HepG2 (cell line): ENCODE data around the gene RBM23. TPM values are rescaled to one million over a fixed set of nuclear protein-coding genes. Genes with fewer than 3 reads are reported as not detected.

Source experiments
- AHR ChIP-seq: IDR thresholded peaks from 2 replicates; pipeline ENCODE4 v1.6.1; 2018; ENCODE audit warnings: missing genetic modification reagents, missing compliant biosample characterization
- ARHGAP35 ChIP-seq: sonication (generic); formaldehyde crosslinking; IDR thresholded peaks from 2 replicates; pipeline ENCODE4 v1.9.0; 2022; ENCODE audit warnings: mild to moderate bottlenecking, inconsistent platforms, moderate library complexity, missing genetic modification reagents, borderline replicate concordance
- BORCS8-MEF2B ChIP-seq: sonication (generic); formaldehyde crosslinking; IDR thresholded peaks from 2 replicates; pipeline ENCODE4 v1.8.0; 2022; ENCODE audit warnings: mild to moderate bottlenecking, missing genetic modification reagents
- DBP ChIP-seq: sonication (generic); formaldehyde crosslinking; IDR thresholded peaks from 2 replicates; pipeline ENCODE4 v1.4.0; 2020; ENCODE audit warnings: missing genetic modification reagents; ENCODE audit errors: not compliant biosample characterization
- DNMT1 ChIP-seq: sonication (generic); formaldehyde crosslinking; IDR thresholded peaks from 2 replicates; pipeline ENCODE4 v1.5.1; 2020; ENCODE audit warnings: mild to moderate bottlenecking, missing genetic modification reagents
- FIP1L1 ChIP-seq: fragments of 200-400 bp; formaldehyde crosslinking; IDR thresholded peaks from 2 replicates; pipeline ENCODE4 v1.6.1; 2018; ENCODE audit warnings: low read depth, mild to moderate bottlenecking, low read length, moderate library complexity, borderline replicate concordance; ENCODE audit not compliant: insufficient read depth
- GFI1 ChIP-seq: sonication (generic); formaldehyde crosslinking; IDR thresholded peaks from 2 replicates; pipeline ENCODE4 v1.5.0; 2020; ENCODE audit warnings: missing genetic modification reagents, mild to moderate bottlenecking, borderline replicate concordance
- HMG20A ChIP-seq: IDR thresholded peaks from 2 replicates; pipeline ENCODE4 v1.6.1; 2016; ENCODE audit warnings: borderline replicate concordance
- MYPOP ChIP-seq: sonication (generic); formaldehyde crosslinking; IDR thresholded peaks from 2 replicates; pipeline ENCODE4 v1.8.1; 2023; ENCODE audit warnings: mild to moderate bottlenecking, moderate library complexity, missing genetic modification reagents
- NFIB ChIP-seq: sonication (generic); formaldehyde crosslinking; IDR thresholded peaks from 2 replicates; pipeline ENCODE4 v1.9.0; 2021; ENCODE audit warnings: missing genetic modification reagents, mild to moderate bottlenecking, borderline replicate concordance
- REPIN1 ChIP-seq: sonication (generic); formaldehyde crosslinking; IDR thresholded peaks from 2 replicates; pipeline ENCODE4 v1.8.0; 2022; ENCODE audit warnings: missing genetic modification reagents, low read depth, mild to moderate bottlenecking, borderline replicate concordance
- SALL1 ChIP-seq: sonication (generic); formaldehyde crosslinking; IDR thresholded peaks from 2 replicates; pipeline ENCODE4 v1.8.0; 2022; ENCODE audit warnings: mild to moderate bottlenecking, missing genetic modification reagents
- SRY ChIP-seq: sonication (generic); formaldehyde crosslinking; IDR thresholded peaks from 2 replicates; pipeline ENCODE4 v1.8.0; 2022; ENCODE audit warnings: mild to moderate bottlenecking, missing genetic modification reagents
- TMF1 ChIP-seq: sonication (generic); formaldehyde crosslinking; IDR thresholded peaks from 2 replicates; pipeline ENCODE4 v1.8.1; 2022; ENCODE audit warnings: low read depth, missing genetic modification reagents
- ZKSCAN8 ChIP-seq: IDR thresholded peaks from 2 replicates; pipeline ENCODE4 v1.6.1; 2016; ENCODE audit warnings: borderline replicate concordance, missing genetic modification reagents, missing compliant biosample characterization
- ZMAT3 ChIP-seq: sonication (generic); formaldehyde crosslinking; conservative IDR thresholded peaks from 2 replicates; pipeline ENCODE4 v1.7.0; 2021; ENCODE audit warnings: missing genetic modification reagents
- ZNF3 ChIP-seq: IDR thresholded peaks from 2 replicates; pipeline ENCODE4 v1.7.0; 2017; ENCODE audit warnings: inconsistent platforms
- ZNF326 ChIP-seq: sonication (generic); formaldehyde crosslinking; IDR thresholded peaks from 2 replicates; pipeline ENCODE4 v1.4.0; 2020; ENCODE audit warnings: missing genetic modification reagents, borderline replicate concordance
- ZNF350 ChIP-seq: sonication (generic); formaldehyde crosslinking; IDR thresholded peaks from 2 replicates; pipeline ENCODE4 v1.4.0; 2020; ENCODE audit warnings: mild to moderate bottlenecking, low read depth, missing genetic modification reagents, borderline replicate concordance
- ZNF562 ChIP-seq: sonication (generic); formaldehyde crosslinking; IDR thresholded peaks from 2 replicates; pipeline ENCODE4 v1.8.0; 2022; ENCODE audit warnings: missing genetic modification reagents, borderline replicate concordance
- ZNF567 ChIP-seq: sonication (generic); formaldehyde crosslinking; IDR thresholded peaks from 2 replicates; pipeline ENCODE4 v1.8.1; 2023; ENCODE audit warnings: mild to moderate bottlenecking, missing genetic modification reagents, borderline replicate concordance
- ZNF577 ChIP-seq: sonication (generic); formaldehyde crosslinking; IDR thresholded peaks from 2 replicates; pipeline ENCODE4 v1.4.0; 2020; ENCODE audit warnings: mild to moderate bottlenecking, low read depth, missing genetic modification reagents, borderline replicate concordance
- ZNF605 ChIP-seq: sonication (generic); formaldehyde crosslinking; IDR thresholded peaks from 2 replicates; pipeline ENCODE4 v1.8.0; 2022; ENCODE audit warnings: mild to moderate bottlenecking, missing genetic modification reagents
- ZNF747 ChIP-seq: sonication (generic); formaldehyde crosslinking; IDR thresholded peaks from 2 replicates; pipeline ENCODE4 v1.8.1; 2023; ENCODE audit warnings: missing genetic modification reagents, mild to moderate bottlenecking, borderline replicate concordance
- polyA plus RNA-seq, 8 experiments: library from polyadenylated mRNA; depleted of rRNA in 3 of 8; stranded (reverse) in 7 of 8; unstranded in 1 of 8; fragments of >200 nt; fragmentation: Illumina TruSeq in 4 of 8; extraction: Trizol in 4 of 8; gene quantifications; 2 replicates each; pipeline versions ENCODE4 v1.2.1 to v1.2.3, GENCODE V29; 2011 to 2016; ENCODE audit warnings: low read depth in 4 of 8, missing spikeins in 1 of 8, mixed read lengths in 1 of 8; ENCODE audit not compliant: insufficient read depth in 1 of 8
- total RNA-seq, 5 experiments: library from RNA; depleted of rRNA; stranded (reverse); fragments of >200 nt; fragmentation: Illumina TruSeq; extraction: Trizol; gene quantifications; 2 replicates each; pipeline ENCODE4 v1.2.3, GENCODE V29; 2016; ENCODE audit warnings: low read depth in 1 of 5
- TF ChIP-seq, protein P1 (sequence below), 2 experiments: sonication (generic) in 1 of 2; formaldehyde crosslinking in 1 of 2; IDR thresholded peaks; 2 replicates each; pipeline versions ENCODE4 v1.5.1 to v1.6.1; 2011 to 2020; ENCODE audit warnings: borderline replicate concordance in 1 of 2, low read depth in 1 of 2, low read length in 1 of 2, mild to moderate bottlenecking in 1 of 2, missing genetic modification reagents in 1 of 2, moderate library complexity in 1 of 2
- TF ChIP-seq, protein P2 (sequence below): sonication (generic); formaldehyde crosslinking; IDR thresholded peaks from 2 replicates; pipeline ENCODE4 v1.5.1; 2020; ENCODE audit warnings: missing genetic modification reagents, mild to moderate bottlenecking, borderline replicate concordance

Gene RBM23
- total and polyA plus RNA-seq, 2 of the 13 experiments (the other 11 are each of a cell fraction or from before 2014, with no cell fraction given): 1.5 to 2.1 TPM

GRCh38 chr14:22966783-22967269 lies 47.9 kb upstream of the RBM23 start (continued):
- TF ChIP-seq ZNF562 (CRISPR knock-in tag) (no peak), ZMAT3 (CRISPR knock-in tag) (no peak), GFI1 (no peak), ZNF577 (no peak), DNMT1 (no peak), TMF1 (CRISPR knock-in tag) (peak; percentile 61; the same call in 1 of the 2 replicates), REPIN1 (CRISPR knock-in tag) (0 out of 2 replicates have a peak, but pooled peaks have one; percentile 12), MYPOP (no peak), ZNF3 (CRISPR knock-in tag) (no peak), ZNF747 (no peak), ARHGAP35 (no peak), ZNF567 (no peak), NFIB (CRISPR knock-in tag) (no peak), ZKSCAN8 (CRISPR knock-in tag) (peak; percentile 1; the same call in 1 of the 2 replicates), AHR (CRISPR knock-in tag) (no peak), HMG20A (CRISPR knock-in tag) (no peak; the same call in 1 of the 2 replicates), SRY (CRISPR knock-in tag) (no peak), DBP (CRISPR knock-in tag) (no peak), SALL1 (CRISPR knock-in tag) (no peak; the same call in 1 of the 2 replicates), ZNF605 (CRISPR knock-in tag) (no peak), ZNF326 (CRISPR knock-in tag) (no peak), ZNF350 (CRISPR knock-in tag) (no peak), FIP1L1 (no peak), BORCS8-MEF2B (CRISPR knock-in tag) (no peak)
- TF ChIP-seq, protein P1, sequence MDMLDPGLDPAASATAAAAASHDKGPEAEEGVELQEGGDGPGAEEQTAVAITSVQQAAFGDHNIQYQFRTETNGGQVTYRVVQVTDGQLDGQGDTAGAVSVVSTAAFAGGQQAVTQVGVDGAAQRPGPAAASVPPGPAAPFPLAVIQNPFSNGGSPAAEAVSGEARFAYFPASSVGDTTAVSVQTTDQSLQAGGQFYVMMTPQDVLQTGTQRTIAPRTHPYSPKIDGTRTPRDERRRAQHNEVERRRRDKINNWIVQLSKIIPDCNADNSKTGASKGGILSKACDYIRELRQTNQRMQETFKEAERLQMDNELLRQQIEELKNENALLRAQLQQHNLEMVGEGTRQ (IDR thresholded peaks at IDR 0.05; ENCODE audit: low read depth, low read length): no peak
- TF ChIP-seq, protein P1 (CRISPR knock-in tag; IDR thresholded peaks at IDR 0.05; ENCODE audit: borderline replicate concordance): no peak
- TF ChIP-seq, protein P2, sequence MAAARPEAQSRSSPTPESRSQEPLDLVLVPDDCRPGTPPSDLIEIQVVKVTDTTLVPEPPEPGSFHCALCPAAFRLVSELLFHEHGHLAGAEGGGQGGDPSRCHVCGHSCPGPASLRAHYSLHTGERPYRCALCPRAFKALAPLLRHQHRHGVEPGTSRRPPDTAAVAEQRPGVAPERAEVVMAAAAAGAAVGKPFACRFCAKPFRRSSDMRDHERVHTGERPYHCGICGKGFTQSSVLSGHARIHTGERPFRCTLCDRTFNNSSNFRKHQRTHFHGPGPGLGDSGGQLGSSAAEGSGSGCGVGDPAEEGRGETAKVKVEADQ (CRISPR knock-in tag): no peak
